ENCODE data around the gene AREL1.

- TF ChIP-seq CTCF (IDR thresholded peaks at IDR 0.05) (no peak), POLR2A (IDR thresholded peaks at IDR 0.05) (no peak)
Observed at GRCh38 chr14:74653386-74654138, 59.3 kb downstream of the AREL1 start.
